Measurements from ENCODE around the gene TUBB4B.
"Not testable (repeated sequence)": the region's sequence is repeated elsewhere in the genome, so short reads cannot be mapped to it uniquely, and the experiment has no call there.

TUBB4B gene

GRCh38 chr9:137253717-137254623 lies 12.9 kb downstream of the TUBB4B start:
- DNase-seq, result no peak

GRCh38 chr9:137254624-137255447 lies 13.7 kb downstream of the TUBB4B start, which contains the start of gene NELFB:
NELFB (plus strand) TSS chr9:137255327.
- peak; percentile 92 for DNase-seq

GRCh38 chr9:137255448-137256114 lies 14.5 kb downstream of the TUBB4B start:
- DNase-seq, result no peak

GRCh38 chr9:137256362-137256761 lies 15.3 kb downstream of the TUBB4B start:
- DNase-seq, result no peak

GRCh38 chr9:137256856-137257255 lies 15.8 kb downstream of the TUBB4B start:
- no peak for DNase-seq

- DNase-seq, result not testable (repeated sequence)
Measured at GRCh38 chr9:137262173-137262908, 21.3 kb downstream of the TUBB4B start.

- no peak for DNase-seq
Measured at GRCh38 chr9:137262909-137263285, 21.8 kb downstream of the TUBB4B start.

- DNase-seq, result no peak
Measured at GRCh38 chr9:137263506-137263905, 22.4 kb downstream of the TUBB4B start.

GRCh38 chr9:137264067-137264466 lies 23.0 kb downstream of the TUBB4B start:
- no peak for DNase-seq

- no peak for DNase-seq
Measured at GRCh38 chr9:137265496-137266161, 24.5 kb downstream of the TUBB4B start.

- no peak for DNase-seq
Measured at GRCh38 chr9:137266162-137266527, 25.1 kb downstream of the TUBB4B start.

GRCh38 chr9:137266585-137267453 lies 25.7 kb downstream of the TUBB4B start:
- DNase-seq, result no peak

- DNase-seq, result no peak
Measured at GRCh38 chr9:137267933-137268355, 26.9 kb downstream of the TUBB4B start.

GRCh38 chr9:137268538-137269201 lies 27.6 kb downstream of the TUBB4B start:
- DNase-seq, result no peak

- no peak for DNase-seq
Measured at GRCh38 chr9:137269231-137269772, 28.2 kb downstream of the TUBB4B start.

GRCh38 chr9:137270929-137271695 lies 30.0 kb downstream of the TUBB4B start:
- no peak for DNase-seq

- no peak for DNase-seq
Measured at GRCh38 chr9:137271696-137272076, 30.6 kb downstream of the TUBB4B start.

- DNase-seq, result no peak
Measured at GRCh38 chr9:137272241-137273094, 31.4 kb downstream of the TUBB4B start.
